ENCODE results near the gene BLMH.

DNA sequence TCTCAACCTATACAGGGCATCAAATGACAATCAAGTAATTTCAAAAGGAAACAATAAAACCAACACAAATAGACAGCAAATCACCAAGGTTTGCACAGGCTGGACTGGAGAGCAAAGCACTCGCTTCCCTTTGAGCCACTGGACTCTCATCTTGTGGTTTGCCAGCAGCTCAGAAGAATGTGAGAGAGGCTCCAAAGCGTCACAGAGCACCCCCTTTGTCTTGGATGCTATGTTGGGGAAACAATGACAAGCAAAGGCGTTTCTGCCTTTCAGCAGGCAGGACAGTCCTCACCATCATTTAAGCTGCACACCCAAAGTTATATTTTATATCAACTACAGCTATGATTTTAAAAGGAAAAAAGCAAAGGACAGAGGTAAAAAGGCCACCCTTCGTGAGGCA lies 69.5 kb downstream of the BLMH start:
- TF ChIP-seq, protein P1, sequence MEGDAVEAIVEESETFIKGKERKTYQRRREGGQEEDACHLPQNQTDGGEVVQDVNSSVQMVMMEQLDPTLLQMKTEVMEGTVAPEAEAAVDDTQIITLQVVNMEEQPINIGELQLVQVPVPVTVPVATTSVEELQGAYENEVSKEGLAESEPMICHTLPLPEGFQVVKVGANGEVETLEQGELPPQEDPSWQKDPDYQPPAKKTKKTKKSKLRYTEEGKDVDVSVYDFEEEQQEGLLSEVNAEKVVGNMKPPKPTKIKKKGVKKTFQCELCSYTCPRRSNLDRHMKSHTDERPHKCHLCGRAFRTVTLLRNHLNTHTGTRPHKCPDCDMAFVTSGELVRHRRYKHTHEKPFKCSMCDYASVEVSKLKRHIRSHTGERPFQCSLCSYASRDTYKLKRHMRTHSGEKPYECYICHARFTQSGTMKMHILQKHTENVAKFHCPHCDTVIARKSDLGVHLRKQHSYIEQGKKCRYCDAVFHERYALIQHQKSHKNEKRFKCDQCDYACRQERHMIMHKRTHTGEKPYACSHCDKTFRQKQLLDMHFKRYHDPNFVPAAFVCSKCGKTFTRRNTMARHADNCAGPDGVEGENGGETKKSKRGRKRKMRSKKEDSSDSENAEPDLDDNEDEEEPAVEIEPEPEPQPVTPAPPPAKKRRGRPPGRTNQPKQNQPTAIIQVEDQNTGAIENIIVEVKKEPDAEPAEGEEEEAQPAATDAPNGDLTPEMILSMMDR (IDR thresholded peaks at IDR 0.05): no peak
- TF ChIP-seq SIN3A (IDR thresholded peaks at IDR 0.05; ENCODE audit: borderline replicate concordance, insufficient read depth, low read depth, low read length) (no peak), TCF7L2 (IDR thresholded peaks at IDR 0.05; ENCODE audit: low read depth, low read length) (no peak), POLR2AphosphoS5 (IDR thresholded peaks at IDR 0.05; ENCODE audit: low read depth, low read length) (no peak)

All from Panc1 (cell line).